ENCODE measurements around the gene GBP1.

GBP1 gene

DNA sequence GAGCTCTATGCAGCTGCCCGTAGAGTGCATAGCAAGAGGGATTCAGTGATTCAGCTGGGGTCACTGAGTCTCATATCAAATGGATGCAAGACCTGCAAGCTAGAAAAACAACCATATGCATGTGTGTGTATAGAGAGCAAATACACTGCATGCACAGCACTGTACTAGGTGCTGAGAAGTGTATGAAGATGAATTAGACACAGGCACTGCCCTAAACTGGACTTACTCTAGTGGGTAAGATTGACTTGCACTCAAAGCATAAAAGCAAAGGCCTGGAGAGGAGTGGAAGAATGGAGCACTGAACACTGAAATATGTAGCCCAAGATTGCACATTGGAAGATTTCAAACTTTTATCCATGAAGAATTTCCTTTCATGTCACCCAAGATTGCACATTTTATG lies 5.5 kb upstream of the GBP1 start:
- TF ChIP-seq, protein P1, sequence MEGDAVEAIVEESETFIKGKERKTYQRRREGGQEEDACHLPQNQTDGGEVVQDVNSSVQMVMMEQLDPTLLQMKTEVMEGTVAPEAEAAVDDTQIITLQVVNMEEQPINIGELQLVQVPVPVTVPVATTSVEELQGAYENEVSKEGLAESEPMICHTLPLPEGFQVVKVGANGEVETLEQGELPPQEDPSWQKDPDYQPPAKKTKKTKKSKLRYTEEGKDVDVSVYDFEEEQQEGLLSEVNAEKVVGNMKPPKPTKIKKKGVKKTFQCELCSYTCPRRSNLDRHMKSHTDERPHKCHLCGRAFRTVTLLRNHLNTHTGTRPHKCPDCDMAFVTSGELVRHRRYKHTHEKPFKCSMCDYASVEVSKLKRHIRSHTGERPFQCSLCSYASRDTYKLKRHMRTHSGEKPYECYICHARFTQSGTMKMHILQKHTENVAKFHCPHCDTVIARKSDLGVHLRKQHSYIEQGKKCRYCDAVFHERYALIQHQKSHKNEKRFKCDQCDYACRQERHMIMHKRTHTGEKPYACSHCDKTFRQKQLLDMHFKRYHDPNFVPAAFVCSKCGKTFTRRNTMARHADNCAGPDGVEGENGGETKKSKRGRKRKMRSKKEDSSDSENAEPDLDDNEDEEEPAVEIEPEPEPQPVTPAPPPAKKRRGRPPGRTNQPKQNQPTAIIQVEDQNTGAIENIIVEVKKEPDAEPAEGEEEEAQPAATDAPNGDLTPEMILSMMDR (IDR thresholded peaks at IDR 0.05; ENCODE audit: low read depth, low read length), result no peak
- H3K4me3 ChIP-seq (ENCODE audit: low read depth, low read length), result no peak overlapping the region

DNA sequence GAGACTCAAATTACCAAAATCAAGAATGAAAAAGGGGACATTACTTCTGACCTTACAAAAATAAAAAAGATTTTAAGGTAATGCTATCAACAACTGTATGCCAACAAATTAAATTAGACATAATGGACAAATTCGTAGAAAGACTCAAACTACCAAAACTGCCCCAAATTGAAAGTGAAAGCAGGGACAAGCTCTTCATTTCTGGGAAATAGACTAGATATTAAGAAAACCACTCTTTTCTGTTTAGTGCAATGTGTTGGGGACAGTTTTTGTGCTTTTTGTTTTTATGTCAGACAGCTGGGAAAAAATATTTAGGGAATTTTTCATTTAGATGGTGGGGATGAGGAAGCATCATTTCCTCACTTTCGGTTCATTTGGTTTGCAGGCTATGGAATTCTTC lies 4.9 kb upstream of the GBP1 start:
- no peak overlapping the region for H3K4me3 ChIP-seq (ENCODE audit: low read depth, low read length)
- TF ChIP-seq, protein P1 (IDR thresholded peaks at IDR 0.05; ENCODE audit: low read depth, low read length), result no peak

DNA sequence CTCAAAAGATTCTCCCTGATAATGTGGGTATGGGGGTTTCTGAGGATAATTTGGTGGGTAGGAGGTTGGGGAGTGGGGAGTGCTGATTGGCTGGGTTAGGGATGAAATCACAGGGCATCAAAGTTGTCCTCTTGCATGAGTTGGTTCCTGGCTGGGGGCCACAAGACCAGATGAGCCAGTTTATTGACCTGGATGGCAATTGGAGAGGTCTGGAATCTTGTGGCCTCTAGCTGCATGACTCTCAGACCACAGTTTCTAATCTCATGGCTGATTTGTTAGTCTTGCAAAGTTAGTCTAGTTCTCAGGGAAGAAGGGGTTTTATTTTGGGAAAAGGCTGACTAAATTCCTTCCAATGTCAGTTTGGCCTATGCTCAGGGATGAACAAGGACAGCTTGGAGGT lies 3.3 kb upstream of the GBP1 start:
- H3K4me3 ChIP-seq (ENCODE audit: low read depth, low read length), result no peak overlapping the region
- TF ChIP-seq, protein P1 (IDR thresholded peaks at IDR 0.05; ENCODE audit: low read depth, low read length), result no peak

DNA sequence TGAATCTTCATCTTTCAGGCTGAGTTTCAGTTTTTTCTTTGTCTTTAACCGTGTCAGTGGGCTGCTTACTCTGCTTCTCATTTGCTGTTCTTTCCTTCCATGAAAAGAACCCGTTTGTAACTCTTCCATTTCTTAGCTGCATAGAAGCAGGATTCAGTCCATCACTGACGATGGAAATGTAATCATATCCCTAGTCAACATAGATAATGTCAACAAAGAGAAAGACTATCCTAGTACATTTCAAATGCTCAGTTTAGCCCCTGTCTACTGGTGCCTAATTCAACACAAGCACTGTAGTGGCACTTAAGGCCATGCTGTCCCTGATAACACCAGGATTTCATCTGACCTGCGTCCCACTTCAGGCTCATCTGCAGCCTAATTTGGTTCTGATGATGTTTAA lies 376 bp downstream of the GBP1 start:
- peak overlapping the region; percentile 77 for H3K4me3 ChIP-seq (ENCODE audit: low read depth, low read length)
- TF ChIP-seq, protein P1 (IDR thresholded peaks at IDR 0.05; ENCODE audit: low read depth, low read length), result no peak

DNA sequence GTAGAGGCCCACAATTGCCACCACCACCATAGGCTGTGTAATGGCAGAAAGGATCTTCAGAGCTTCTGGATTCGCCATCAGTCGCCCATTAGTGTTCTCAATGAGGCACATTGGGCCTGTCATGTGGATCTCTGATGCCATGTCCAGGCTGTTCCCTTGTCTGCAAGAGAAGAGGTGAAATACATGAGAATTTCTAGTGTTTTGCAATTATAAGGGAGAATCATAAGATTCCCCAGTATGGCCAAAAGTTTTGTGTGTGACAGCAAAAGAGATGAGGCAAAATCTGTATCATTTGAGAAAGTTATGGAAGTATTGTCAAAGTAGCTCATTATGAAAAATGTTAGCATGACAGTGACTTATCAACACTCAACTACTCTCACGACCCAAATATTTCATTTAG lies 1.9 kb downstream of the GBP1 start:
- peak overlapping the region; percentile 77 for H3K4me3 ChIP-seq (ENCODE audit: low read depth, low read length)
- TF ChIP-seq, protein P1 (IDR thresholded peaks at IDR 0.05; ENCODE audit: low read depth, low read length), result no peak

DNA sequence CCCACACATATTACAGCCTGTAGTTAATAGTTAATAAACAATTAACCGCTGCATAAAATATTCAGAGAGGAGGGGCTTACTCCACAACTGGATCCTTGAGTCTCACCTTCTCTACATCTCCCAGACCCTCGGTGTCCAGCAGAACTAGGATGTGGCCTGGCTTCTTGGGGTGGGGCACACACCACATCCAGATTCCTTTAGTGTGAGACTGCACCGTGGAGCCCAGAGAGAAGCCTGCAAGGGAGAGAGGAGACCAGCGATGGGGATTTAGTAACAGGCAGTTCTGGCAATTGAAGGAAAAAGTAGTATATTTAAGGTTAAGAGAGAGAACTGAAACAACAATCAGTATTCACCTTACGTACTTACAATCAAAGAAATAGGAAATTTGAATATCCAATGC lies 4.9 kb downstream of the GBP1 start:
- no peak overlapping the region for H3K4me3 ChIP-seq (ENCODE audit: low read depth, low read length)
- TF ChIP-seq, protein P1 (IDR thresholded peaks at IDR 0.05; ENCODE audit: low read depth, low read length), result no peak

DNA sequence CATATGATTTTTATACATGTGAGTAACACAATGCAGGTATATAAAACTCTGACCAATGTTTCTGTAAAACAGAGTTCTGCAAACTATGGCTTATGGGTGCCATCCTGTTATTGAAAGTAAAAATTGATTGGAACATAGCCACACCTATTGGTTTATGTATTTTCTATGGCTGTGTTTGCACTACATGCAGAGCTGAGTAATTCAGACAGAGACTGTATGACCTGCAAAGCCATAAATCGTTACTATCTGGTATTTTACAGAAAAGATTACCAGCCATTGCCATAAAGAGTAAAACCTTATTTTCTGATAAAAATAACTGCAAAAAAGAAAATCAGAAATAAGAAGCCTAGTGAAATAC lies 13.1 kb downstream of the GBP1 start:
- H3K4me3 ChIP-seq (ENCODE audit: low read depth, low read length), result no peak overlapping the region
- TF ChIP-seq, protein P1 (IDR thresholded peaks at IDR 0.05; ENCODE audit: low read depth, low read length), result no peak

Data from WI38 (cell line).